ENCODE measurements around the gene GPC4. TPM values are rescaled to one million over a fixed set of nuclear protein-coding genes. Genes with fewer than 3 reads are reported as not detected.

Gene GPC4
- total RNA-seq, 1 donor from 2014 or later, result 7.1 TPM

GRCh38 chrX:133417364-133417763 lies 2.1 kb upstream of the GPC4 start:
- Histone ChIP-seq H3K27ac (replicated peaks) (no peak overlapping the region), H3K27me3 (ENCODE audit: low read depth) (peaks cover 12% of the 10 kb centered on the region), H3K4me1 (peaks cover 11% of the 10 kb centered on the region), H3K9me3 (replicated peaks) (no peaks in the 10 kb centered on the region), H3K36me3 (no peaks in the 10 kb centered on the region), H3K4me3 (no peak overlapping the region)
- no peak for DNase-seq
- intact Hi-C loops (cut with micrococcal nuclease), result no loop called here
- TF ChIP-seq CTCF (IDR thresholded peaks at IDR 0.05; ENCODE audit: borderline replicate concordance), result no peak

GRCh38 chrX:133414406-133415275 lies 648 bp downstream of the GPC4 start:
- TF ChIP-seq CTCF (IDR thresholded peaks at IDR 0.05; ENCODE audit: borderline replicate concordance), result no peak
- Histone ChIP-seq H3K27me3 (ENCODE audit: low read depth) (peaks cover 12% of the 10 kb centered on the region), H3K9me3 (replicated peaks) (no peaks in the 10 kb centered on the region), H3K27ac (replicated peaks) (peak overlapping the region; percentile 73), H3K4me3 (peak overlapping the region; percentile 71), H3K4me1 (peaks cover 11% of the 10 kb centered on the region), H3K36me3 (no peaks in the 10 kb centered on the region)
- intact Hi-C loops (cut with micrococcal nuclease), result no loop called here
- DNase-seq, result no peak

- no peaks in the 10 kb centered on the region for H3K9me3 ChIP-seq (replicated peaks)
- no peak for TF ChIP-seq CTCF (IDR thresholded peaks at IDR 0.05; ENCODE audit: borderline replicate concordance)
- H3K27me3 ChIP-seq (ENCODE audit: low read depth), result peaks cover 12% of the 10 kb centered on the region
- H3K4me3 ChIP-seq, result peak overlapping the region; percentile 71
- peaks cover 11% of the 10 kb centered on the region for H3K4me1 ChIP-seq
- peak overlapping the region; percentile 5 for H3K27ac ChIP-seq (replicated peaks)
- no peak for DNase-seq
- intact Hi-C loops (cut with micrococcal nuclease), result no loop called here
- no peaks in the 10 kb centered on the region for H3K36me3 ChIP-seq
Measured at GRCh38 chrX:133413218-133413925, 1.9 kb downstream of the GPC4 start.

GRCh38 chrX:133412665-133413064 lies 2.6 kb downstream of the GPC4 start:
- no peaks in the 10 kb centered on the region for H3K36me3 ChIP-seq
- no peaks in the 10 kb centered on the region for H3K9me3 ChIP-seq (replicated peaks)
- peak overlapping the region; percentile 71 for H3K4me3 ChIP-seq
- intact Hi-C loops (cut with micrococcal nuclease), result no loop called here
- H3K4me1 ChIP-seq, result peaks cover 11% of the 10 kb centered on the region
- peaks cover 12% of the 10 kb centered on the region for H3K27me3 ChIP-seq (ENCODE audit: low read depth)
- no peak for DNase-seq
- no peak for TF ChIP-seq CTCF (IDR thresholded peaks at IDR 0.05; ENCODE audit: borderline replicate concordance)
- H3K27ac ChIP-seq (replicated peaks), result peak overlapping the region; percentile 5

GRCh38 chrX:133412246-133412645 lies 3.0 kb downstream of the GPC4 start:
- intact Hi-C loops (cut with micrococcal nuclease), result no loop called here
- Histone ChIP-seq H3K9me3 (replicated peaks) (no peaks in the 10 kb centered on the region), H3K4me1 (peaks cover 11% of the 10 kb centered on the region), H3K27ac (replicated peaks) (no peak overlapping the region), H3K4me3 (peak overlapping the region; percentile 71), H3K36me3 (no peaks in the 10 kb centered on the region), H3K27me3 (ENCODE audit: low read depth) (peaks cover 12% of the 10 kb centered on the region)
- no peak for TF ChIP-seq CTCF (IDR thresholded peaks at IDR 0.05; ENCODE audit: borderline replicate concordance)
- DNase-seq, result no peak

Measured in left ventricle myocardium inferior (tissue), 1 donor.